C4-2B (cell line): ENCODE results near the gene KCNA5.

ENCODE experiments used
- H3K27ac ChIP-seq: fragments of 450-650 bp; 2 replicates; pipeline ENCODE4 v1.5.1; 2017
- CTCF ChIP-seq: fragments of 450-650 bp; conservative IDR thresholded peaks from 2 replicates; pipeline ENCODE4 v1.5.1; 2017; ENCODE audit warnings: mild to moderate bottlenecking
- ZFX ChIP-seq: fragments of 450-650 bp; IDR thresholded peaks from 2 replicates; pipeline ENCODE4 v1.6.1; 2017

Gene KCNA5

DNA sequence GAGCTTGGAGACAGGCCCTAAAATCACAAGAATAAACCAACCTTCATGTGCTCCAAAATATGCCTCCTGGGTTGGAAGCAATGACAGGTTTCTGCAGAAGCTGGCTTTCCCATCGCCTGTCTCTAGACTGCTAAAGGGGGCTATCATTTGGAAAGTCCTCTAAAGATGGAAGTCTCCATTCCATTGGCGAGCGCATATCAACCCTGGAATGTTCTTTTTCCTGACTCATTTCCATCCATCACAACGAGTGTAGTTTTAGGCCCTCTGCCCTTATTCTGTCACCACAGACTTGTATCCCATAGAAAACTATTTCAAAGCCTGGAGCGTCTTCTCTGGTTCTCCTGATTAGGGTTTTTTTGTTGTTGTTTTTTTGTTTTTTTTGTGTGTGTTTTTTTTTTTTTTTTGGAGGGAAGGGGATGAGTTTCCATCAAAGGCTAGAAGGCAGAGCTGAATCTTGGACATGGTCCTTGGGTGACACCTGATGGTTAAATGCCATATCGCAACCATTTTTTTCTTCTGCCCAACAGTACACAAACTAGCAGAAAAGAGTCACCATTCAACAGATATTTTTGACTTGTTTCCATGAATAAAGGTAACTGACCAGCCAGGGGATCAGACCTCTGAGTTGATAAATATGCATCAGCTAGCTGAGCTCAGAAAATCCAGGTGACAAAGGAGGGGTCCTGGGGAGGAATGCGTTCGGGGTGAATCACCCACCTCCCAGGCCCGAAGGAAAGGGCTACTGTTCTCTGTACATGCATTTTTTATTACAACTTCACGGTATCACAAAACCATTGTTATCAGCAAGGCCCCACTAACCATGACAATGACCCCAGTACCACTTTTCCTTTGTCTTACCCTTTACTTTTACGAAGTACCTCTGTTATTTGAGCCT is 40.5 kb downstream of the KCNA5 start:
- H3K27ac ChIP-seq: no peak overlapping the region
- TF ChIP-seq ZFX (no peak), CTCF (peak; percentile 86)

DNA sequence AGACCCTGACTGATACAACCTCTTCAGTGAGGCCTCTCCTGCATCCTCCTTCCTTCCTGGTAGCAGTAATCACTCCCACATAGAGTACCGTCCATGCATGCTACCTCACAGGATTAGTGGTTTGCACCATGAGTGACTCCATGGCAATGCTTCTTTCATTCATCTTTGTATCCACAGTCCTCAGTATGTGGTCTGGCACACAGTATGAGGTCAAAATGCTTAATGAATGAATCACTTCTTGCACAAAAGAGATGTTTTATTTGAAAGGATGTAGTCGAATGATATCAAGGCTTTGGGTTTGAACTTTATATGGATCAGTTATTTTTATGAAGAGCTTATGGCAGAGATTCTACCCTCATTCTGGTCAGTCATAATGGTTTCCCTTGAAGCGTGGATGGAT is 42.2 kb downstream of the KCNA5 start:
- TF ChIP-seq CTCF: no peak
- no peak for TF ChIP-seq ZFX
- H3K27ac ChIP-seq: no peak overlapping the region

DNA sequence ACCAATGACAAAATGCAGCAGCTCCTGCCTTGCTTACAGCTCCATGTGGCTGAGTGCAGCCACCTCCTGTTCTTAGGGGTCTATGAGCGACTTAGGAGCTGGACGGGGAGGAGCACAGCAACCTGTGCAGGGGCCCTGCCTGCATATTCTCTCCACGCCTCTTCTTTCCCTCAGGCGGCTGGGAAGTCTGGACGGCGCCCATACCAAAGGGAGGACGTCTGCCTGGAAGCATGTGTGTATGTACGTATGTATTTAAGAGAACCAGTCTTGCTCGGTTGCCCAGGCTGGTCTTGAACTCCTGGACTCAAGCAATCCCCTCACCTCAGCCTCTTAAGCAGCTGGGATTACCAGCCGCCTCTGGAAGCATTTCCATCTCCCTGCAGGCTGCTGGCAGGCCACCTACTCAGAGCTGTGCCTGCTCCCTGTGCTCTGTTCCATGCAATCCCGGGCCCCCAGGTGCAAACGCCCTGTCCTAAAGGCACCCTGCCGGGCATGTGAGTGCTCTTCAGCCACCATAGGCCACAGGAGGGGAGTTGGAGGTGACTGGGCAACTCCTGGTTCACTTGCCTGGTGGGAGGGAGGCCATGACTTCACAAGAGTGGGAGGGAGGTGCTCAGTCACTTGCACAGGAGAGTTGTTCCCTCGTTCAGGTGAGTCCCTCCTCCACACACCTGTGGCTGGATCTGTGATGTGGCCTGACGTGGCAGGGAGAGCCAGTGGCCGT is 44.3 kb downstream of the KCNA5 start:
- TF ChIP-seq ZFX (no peak), CTCF (no peak)
- no peak overlapping the region for H3K27ac ChIP-seq

DNA sequence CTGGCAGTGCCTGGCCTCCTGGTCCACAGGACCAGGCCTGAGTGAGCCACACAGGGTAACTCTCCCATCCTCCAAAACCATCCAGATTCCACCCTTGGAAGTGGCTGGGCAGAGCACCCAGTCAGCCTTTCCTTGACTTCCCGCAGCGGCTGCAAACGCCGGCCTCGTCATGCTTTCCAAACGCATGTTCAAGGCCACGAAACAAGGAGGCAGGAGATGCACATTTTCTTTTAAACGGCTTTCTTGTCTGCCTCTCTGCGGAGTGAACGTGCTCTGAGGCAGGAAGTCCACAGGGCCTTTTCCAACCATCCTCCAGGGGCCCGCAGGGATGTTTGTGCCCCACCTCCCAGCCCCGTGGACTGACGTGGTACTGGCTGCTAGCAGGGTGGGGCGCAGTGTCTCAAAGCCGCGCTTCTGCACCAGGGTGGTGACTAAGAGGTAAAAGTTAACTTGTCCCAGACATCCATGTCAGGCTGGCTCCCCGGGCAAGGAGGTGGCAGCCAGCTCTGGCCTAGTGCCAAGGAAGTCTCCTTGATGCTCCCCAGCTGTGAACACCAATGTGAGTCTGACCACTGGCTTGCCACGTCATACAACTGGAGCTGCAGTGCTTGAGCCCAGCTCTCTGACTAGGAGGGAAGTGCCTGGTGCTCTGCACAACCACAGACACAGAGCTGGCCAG is 45.0 kb downstream of the KCNA5 start:
- TF ChIP-seq ZFX: no peak
- no peak for TF ChIP-seq CTCF

DNA sequence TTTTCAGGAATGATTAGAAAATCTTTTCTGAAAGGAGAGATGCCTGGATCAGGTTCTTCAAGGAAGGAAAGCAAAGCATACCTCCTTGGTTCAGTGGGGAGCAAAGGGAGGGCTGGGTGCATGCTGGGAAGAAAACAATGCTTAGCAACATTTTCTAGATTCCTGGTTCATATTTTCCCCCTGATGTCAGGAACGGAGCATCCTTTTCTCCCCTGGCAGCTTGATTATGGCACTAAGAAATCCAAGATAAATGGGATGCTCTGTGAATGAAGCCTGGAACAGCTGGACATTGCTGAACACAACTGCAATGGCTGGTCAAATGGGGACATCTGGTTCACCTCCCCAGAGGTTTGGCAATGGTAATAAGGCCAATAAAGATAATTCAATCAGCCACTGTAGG is 50.9 kb downstream of the KCNA5 start:
- TF ChIP-seq CTCF: no peak
- TF ChIP-seq ZFX: no peak
- no peak overlapping the region for H3K27ac ChIP-seq

More for the DNA sequence above, 45.0 kb downstream of the KCNA5 start:
- no peak overlapping the region for H3K27ac ChIP-seq

DNA sequence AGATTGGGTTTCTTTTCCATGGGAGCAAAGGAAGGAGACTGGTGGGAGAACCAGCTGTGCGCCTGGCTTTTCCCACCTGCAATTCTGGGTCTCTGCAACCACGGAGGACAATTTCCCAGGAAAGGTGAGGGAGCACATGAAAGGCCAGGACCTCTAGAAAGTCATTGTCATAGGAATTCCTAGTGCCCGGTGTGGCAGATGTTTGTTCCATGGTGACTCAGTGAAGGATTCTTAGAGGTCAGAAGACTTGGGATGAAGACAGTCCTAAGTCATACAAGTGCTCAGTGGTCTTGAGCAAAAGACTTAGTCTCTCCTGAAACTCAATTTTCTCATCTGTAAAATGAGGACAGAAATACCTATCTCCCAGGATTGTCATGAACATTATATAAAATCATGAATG is 51.3 kb downstream of the KCNA5 start:
- no peak overlapping the region for H3K27ac ChIP-seq
- TF ChIP-seq CTCF (no peak), ZFX (no peak)
